ENCODE results near the gene EXOG.

The EXOG gene

DNA sequence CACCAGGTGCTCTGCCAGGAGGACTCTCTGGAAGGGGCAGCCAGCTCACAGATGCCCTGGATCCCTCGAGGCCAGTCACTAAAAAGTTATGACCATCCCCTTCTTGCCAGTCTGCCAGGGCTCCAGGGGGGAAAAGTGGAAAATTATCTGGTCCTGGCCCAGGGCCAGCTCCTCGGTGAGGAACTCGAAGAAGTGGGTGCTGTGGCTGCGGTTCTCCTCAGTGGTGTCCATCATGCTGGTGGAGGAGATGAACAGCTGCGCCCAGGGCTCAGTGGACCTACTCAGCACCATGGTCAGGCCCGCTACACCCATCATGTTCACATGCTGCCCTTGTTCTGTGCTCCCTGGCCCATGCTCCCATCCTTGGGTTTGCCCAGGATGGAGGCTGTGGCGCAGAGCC is 19.2 kb downstream of the EXOG start:
- DNase-seq, result no peak

- DNase-seq, result no peak
Observed at GRCh38 chr3:38516669-38517068, 20.5 kb downstream of the EXOG start.

- DNase-seq, result no peak
Observed at GRCh38 chr3:38519000-38519399, 22.9 kb downstream of the EXOG start.

DNA sequence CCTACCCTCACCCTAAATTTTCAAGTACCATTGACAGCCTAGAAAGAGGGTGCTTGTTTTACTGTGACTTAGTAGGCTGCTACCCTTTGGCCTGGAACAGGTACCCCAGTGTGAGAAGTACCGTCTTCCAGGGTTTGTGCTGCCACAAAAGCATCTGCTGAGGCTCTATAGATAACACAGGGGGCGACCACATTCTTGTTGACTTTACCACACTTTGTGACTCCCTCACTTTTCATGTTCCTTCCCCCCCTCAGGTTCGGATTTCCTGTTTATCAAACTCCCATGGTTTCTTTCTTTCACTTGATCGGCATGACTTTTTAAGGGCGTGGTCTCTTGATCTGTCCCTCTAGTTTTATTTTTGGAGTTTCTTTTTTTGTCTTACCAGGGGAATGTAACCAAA is 23.5 kb downstream of the EXOG start:
- DNase-seq, result no peak

GRCh38 chr3:38521391-38521987 is 25.3 kb downstream of the EXOG start:
- DNase-seq, result peak; percentile 32

- no peak for DNase-seq
Observed at GRCh38 chr3:38522002-38522401, 25.9 kb downstream of the EXOG start.

GRCh38 chr3:38524141-38524739 is 28.1 kb downstream of the EXOG start:
- DNase-seq, result no peak

GRCh38 chr3:38526792-38527191 is 30.7 kb downstream of the EXOG start:
- no peak for DNase-seq

DNA sequence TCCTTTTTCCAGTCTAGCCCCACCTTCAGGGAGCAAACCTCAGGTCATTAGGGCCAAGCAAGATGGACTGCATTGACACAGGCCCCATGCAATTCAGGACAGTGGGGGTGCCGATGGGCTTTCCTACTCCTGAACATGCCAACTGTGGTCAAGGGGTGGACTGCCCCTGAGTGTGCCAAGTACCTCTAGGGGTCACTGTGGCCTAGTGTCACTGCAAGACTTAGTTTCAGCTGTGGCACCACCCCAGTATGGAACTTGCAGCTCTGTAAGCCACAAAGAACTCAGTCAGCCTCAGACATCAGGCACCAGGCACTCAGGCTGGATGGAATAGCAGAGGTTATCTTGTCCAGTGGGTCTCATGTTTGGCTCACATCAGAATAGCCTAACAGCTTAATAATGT is 32.3 kb downstream of the EXOG start:
- DNase-seq, result no peak

DNA sequence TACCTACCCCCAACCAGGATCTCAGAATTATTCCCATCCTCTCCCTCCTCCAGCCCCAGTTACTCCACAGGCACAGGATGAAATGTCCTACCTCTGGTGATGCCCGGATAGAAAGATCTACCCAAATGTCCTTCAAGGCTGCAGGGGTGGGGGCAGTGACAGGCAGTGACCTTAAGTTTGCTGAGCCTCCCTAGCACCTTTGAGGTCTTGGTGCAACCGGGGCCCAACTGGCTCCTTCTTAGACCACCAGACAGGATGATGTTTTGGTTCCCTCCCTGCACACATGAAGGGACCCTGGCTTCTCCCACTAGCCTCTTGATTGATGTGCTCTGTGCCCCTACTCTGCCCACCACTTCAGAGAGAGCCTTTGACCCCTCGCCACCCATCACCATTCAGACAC is 36.4 kb downstream of the EXOG start:
- DNase-seq, result no peak

GRCh38 chr3:38533285-38533976 is 37.3 kb downstream of the EXOG start:
- no peak for DNase-seq

GRCh38 chr3:38534180-38534579 is 38.0 kb downstream of the EXOG start:
- no peak for DNase-seq

- no peak for DNase-seq
Observed at GRCh38 chr3:38534604-38535003, 38.5 kb downstream of the EXOG start.

GRCh38 chr3:38536671-38537070 is 40.5 kb downstream of the EXOG start:
- no peak for DNase-seq

DNA sequence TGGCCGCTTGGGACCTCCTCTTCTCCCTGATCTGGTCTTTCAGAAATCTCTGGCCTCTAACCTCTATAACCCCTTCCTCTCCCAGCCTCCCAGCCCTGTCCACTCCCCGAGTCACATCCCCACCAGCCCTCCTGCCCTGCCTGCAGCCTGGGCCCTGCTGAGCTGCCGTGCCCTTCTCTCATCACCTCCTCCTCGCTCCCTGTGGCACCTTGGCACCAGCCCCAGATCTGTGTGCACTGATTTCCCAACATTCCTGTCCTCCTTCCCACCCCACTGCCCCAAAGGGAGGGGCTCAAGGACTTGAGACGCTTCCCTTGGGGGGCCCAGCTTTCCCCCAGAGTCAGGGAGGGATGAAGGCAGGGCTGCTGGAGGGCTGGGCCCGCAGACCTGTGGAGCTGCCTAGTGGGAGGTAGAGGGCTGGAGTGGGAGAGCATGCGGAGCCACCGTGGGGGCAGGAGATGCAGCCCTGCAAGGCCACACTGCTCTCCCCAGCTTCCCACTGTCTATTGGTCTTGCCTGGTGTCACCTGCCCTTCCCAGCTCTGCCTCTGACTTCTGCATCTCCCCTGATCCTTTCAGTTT is 42.7 kb downstream of the EXOG start:
- DNase-seq, result no peak

DNA sequence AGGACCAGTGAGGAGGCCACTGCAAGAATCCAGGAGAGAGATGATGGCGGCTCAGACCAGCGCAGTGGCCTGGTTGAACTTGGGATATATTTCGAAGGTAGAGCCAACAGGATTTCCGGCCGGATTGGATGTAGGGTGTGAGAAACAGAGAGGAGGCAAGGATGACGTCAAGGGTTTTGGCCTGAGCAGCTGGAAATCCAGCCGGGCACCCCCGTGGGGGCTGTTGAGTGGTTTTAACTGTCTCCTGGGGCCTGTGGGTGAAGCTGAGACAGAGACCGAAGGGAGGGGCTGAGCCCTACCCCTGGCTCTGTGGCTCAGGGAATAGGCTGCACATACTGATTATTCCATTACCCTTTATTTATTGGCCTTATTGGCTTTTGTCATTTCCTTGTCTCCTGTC is 45.7 kb downstream of the EXOG start:
- DNase-seq, result no peak

- DNase-seq, result no peak
Observed at GRCh38 chr3:38542401-38543298, 46.5 kb downstream of the EXOG start.

DNA sequence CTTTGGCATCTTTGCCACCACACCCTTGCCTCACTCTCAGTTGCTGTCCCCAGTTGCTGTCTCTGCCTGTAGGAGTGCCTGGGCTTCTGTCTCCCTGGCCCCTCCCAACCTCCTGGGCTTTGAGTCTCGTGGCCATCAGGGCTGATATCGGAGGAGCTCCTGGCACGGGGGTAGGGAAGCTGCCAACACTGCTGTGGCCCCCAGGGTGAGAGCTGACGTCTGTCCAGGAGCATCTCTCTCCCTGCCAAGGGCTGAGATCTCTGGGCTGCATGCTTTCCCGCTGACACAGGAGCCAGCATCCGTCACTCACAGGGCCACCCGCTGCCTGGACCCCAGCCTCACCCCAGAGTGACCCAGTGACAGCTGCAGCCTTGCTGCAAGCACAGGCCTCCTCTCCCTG is 47.4 kb downstream of the EXOG start:
- no peak for DNase-seq

- DNase-seq, result no peak
Observed at GRCh38 chr3:38544926-38545325, 48.8 kb downstream of the EXOG start.

- no peak for DNase-seq
Observed at GRCh38 chr3:38545550-38545949, 49.4 kb downstream of the EXOG start.

DNA sequence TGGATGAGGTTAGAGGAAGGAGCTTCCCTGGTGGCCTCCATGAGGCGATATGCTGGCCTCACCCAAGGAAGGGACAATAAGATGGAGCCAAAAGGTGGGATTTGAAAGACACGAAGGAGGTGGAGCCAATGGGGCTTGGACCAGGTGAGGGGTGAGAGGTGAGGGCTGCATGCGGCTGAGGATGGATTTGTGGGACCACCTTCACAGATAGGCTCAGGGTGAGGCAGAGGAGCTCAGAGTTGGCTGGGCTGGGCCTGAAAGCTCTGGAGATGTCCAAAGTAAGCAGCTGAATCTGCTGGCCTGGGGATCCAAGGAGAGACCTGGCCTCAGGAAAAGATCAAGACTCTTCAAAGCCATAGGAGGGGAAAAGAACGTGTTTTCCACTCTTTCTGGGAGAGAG is 49.8 kb downstream of the EXOG start:
- no peak for DNase-seq

DNA sequence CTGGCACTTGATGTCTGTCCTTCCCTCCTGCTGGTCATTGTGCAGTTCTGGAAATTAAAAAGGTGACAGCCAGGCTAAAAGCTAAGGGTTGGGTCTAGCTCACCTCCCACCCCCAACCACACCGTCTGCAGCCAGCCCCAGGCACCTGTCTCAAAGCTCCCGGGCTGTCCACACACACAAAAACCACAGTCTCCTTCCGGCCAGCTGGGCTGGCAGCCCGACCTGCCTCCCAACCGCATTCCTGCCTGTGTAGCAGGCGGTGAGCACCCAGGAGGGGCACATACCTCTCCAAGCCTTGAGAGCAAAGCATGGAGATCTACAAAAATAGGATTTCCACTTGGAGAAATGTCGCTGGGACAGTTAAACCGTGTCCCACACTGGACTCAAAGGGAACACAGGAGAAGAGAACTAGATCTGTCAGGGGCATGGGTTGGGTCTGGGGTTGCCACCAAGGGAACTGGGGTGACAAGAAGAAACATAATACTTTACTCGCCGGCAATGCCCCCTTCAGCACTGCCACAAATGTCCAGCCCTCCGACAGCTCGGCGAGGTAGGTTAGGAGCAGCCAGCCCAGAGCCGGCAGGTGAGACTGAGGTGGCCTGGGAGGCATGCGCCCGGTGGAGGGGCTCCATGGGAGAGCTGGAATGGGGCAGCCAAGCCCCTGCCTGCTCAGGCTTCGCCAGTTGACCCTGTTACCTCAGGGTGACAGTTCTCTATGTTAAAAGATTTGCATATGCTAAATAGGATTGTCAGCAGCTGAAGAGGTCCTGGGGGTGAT is 52.2 kb downstream of the EXOG start:
- no peak for DNase-seq

Data from GDM1 (cell line).